Hepatocyte (in vitro differentiated cells): Measurements from ENCODE around the gene TRIM7. TPM values are rescaled to one million over a fixed set of nuclear protein-coding genes. Genes with fewer than 3 reads are reported as not detected.

Experiments used
- DNase-seq: peaks from one replicate; pipeline ENCODE4 v3.0.0-alpha.2; 2016; ENCODE audit warnings: low spot score
- H2AFZ ChIP-seq: fragments of 200-600 bp; sonication (generic); 2 replicates; pipeline ENCODE4 v1.6.0; 2016; ENCODE audit warnings: antibody characterized with exemption, mild to moderate bottlenecking
- H3K27ac ChIP-seq: fragments of 200-600 bp; sonication (generic); 2 replicates; pipeline ENCODE4 v1.5.1; 2016; ENCODE audit warnings: mild to moderate bottlenecking
- H3K27me3 ChIP-seq: fragments of 200-600 bp; sonication (generic); 2 replicates; pipeline ENCODE4 v1.6.1; 2016
- H3K36me3 ChIP-seq: fragments of 200-600 bp; sonication (generic); replicated peaks from 2 replicates; pipeline ENCODE4 v1.5.1; 2016; ENCODE audit warnings: low read depth; ENCODE audit not compliant: insufficient read depth
- H3K4me1 ChIP-seq: fragments of 200-600 bp; sonication (generic); 2 replicates; pipeline ENCODE4 v1.5.1; 2016; ENCODE audit warnings: mild to moderate bottlenecking, moderate library complexity; ENCODE audit not compliant: insufficient read depth
- H3K4me2 ChIP-seq: fragments of 200-600 bp; sonication (generic); 2 replicates; pipeline ENCODE4 v1.6.0; 2016
- H3K4me3 ChIP-seq: fragments of 200-600 bp; sonication (generic); 2 replicates; pipeline ENCODE4 v1.5.1; 2016; ENCODE audit warnings: mild to moderate bottlenecking
- H3K79me2 ChIP-seq: fragments of 200-600 bp; sonication (generic); 2 replicates; pipeline ENCODE4 v1.6.0; 2017; ENCODE audit warnings: mild to moderate bottlenecking
- H3K9me2 ChIP-seq: fragments of 200-600 bp; sonication (generic); replicated peaks from 2 replicates; pipeline ENCODE4 v1.6.0; 2017; ENCODE audit warnings: mild to moderate bottlenecking; ENCODE audit not compliant: insufficient read depth
- H3K9me3 ChIP-seq: fragments of 200-600 bp; sonication (generic); 2 replicates; pipeline ENCODE4 v1.5.1; 2016; ENCODE audit warnings: low read depth, mild to moderate bottlenecking
- H4K20me1 ChIP-seq: fragments of 200-600 bp; sonication (generic); 2 replicates; pipeline ENCODE4 v1.6.0; 2016; ENCODE audit warnings: mild to moderate bottlenecking; ENCODE audit not compliant: insufficient read depth, poor library complexity, severe bottlenecking
- CTCF ChIP-seq: fragments of 200-600 bp; sonication (generic); IDR thresholded peaks from 2 replicates; pipeline ENCODE4 v1.5.1; 2016; ENCODE audit warnings: antibody characterized with exemption, mild to moderate bottlenecking; ENCODE audit not compliant: poor library complexity
- EZH2 ChIP-seq: fragments of 200-600 bp; sonication (generic); IDR thresholded peaks from 2 replicates; pipeline ENCODE4 v1.6.1; 2016; ENCODE audit warnings: antibody characterized with exemption, mild to moderate bottlenecking, borderline replicate concordance
- EZH2phosphoT487 ChIP-seq: fragments of 200-600 bp; sonication (generic); IDR thresholded peaks from one replicate; pipeline ENCODE4 v1.6.1; 2018; ENCODE audit warnings: antibody characterized with exemption, mild to moderate bottlenecking, low read depth, moderate library complexity; ENCODE audit not compliant: unreplicated experiment, severe bottlenecking
- WGBS: methylation state at CpG from one replicate; pipeline ENCODE4 v1.1.6; 2016; ENCODE audit warnings: low lambda C conversion rate; ENCODE audit errors: missing lambda C conversion rate; 5-methylcytosine and 5-hydroxymethylcytosine counted together
- polyA plus RNA-seq: library from polyadenylated mRNA; unstranded; fragments of >200 nt; fragmentation: Nextera tagmentation; extraction: Ambion mirVana; gene quantifications from 2 replicates; pipeline ENCODE4 v1.2.1, GENCODE V29; 2016
- total RNA-seq: library from RNA; depleted of rRNA; stranded (reverse); fragments of >200 nt; gene quantifications from 2 replicates; pipeline ENCODE4 v1.2.3, GENCODE V29; 2014

Gene TRIM7
- total and polyA plus RNA-seq, 2 experiments from 2014 or later: 0.35 TPM; not detected in 1

DNA sequence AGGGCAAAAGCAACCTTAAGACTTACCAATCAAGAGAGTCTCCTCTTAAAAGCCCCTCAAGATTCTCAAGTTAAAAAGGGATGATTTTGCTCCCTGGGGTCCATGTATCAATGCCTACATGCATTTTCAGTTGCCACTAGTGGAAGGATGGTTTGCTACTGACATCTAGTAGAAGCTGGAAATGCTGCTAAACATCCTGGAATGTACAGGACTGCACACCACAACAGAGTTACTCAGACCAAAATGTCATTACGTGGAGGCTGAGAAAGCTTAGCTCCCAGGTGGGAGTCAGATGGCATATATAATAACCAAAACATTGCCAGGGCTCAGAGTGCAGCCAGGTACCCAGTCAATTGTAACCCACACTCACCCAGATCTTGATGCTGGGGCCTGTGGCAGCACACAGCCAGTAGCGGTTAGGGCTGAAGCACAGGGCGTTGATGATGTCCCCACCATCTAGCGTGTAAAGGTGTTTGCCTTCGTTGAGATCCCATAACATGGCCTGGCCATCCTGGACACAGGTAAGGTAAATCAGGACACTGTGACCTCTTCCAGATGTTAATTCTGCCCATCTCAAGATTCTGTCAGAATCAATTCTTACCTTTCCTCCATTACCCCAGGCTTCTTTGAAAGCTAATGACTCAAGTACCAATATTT is 32.9 kb upstream of the TRIM7 start:
- H3K36me3 ChIP-seq: peaks cover 13% of the 10 kb centered on the region
- peaks cover 49% of the 10 kb centered on the region for H3K79me2 ChIP-seq
- H3K4me3 ChIP-seq: no peak overlapping the region
- no peaks in the 10 kb centered on the region for H3K9me3 ChIP-seq
- H3K9me2 ChIP-seq: no peaks in the 10 kb centered on the region
- peaks cover 12% of the 10 kb centered on the region for H3K4me1 ChIP-seq
- H2AFZ ChIP-seq: no peak overlapping the region
- no peak for DNase-seq
- TF ChIP-seq EZH2phosphoT487 (no peak), CTCF (no peak), EZH2 (no peak)
- no peak overlapping the region for H3K4me2 ChIP-seq
- H3K27me3 ChIP-seq: no peaks in the 10 kb centered on the region
- H3K27ac ChIP-seq: no peak overlapping the region
- 96% methylated on average over 5 of the region's 5 CpGs for WGBS
- peaks cover 61% of the 10 kb centered on the region for H4K20me1 ChIP-seq

- Histone ChIP-seq H4K20me1 (peaks cover 54% of the 10 kb centered on the region), H3K4me1 (peaks cover 9% of the 10 kb centered on the region), H3K79me2 (peaks cover 42% of the 10 kb centered on the region), H3K9me3 (no peaks in the 10 kb centered on the region), H2AFZ (no peak overlapping the region), H3K4me2 (no peak overlapping the region), H3K27ac (no peak overlapping the region), H3K27me3 (no peaks in the 10 kb centered on the region), H3K9me2 (no peaks in the 10 kb centered on the region), H3K36me3 (peaks cover 13% of the 10 kb centered on the region), H3K4me3 (no peak overlapping the region)
- no peak for DNase-seq
- 93% methylated on average over 10 of the region's 10 CpGs for WGBS
- TF ChIP-seq EZH2phosphoT487: no peak
- no peak for TF ChIP-seq CTCF
- TF ChIP-seq EZH2: no peak
Observed at GRCh38 chr5:181236954-181237641, 32.1 kb upstream of the TRIM7 start.

- Histone ChIP-seq H3K27me3 (no peaks in the 10 kb centered on the region), H3K4me3 (no peak overlapping the region), H3K4me1 (peaks cover 3% of the 10 kb centered on the region), H3K9me3 (no peaks in the 10 kb centered on the region), H4K20me1 (peaks cover 47% of the 10 kb centered on the region), H3K4me2 (no peak overlapping the region), H3K9me2 (no peaks in the 10 kb centered on the region), H3K79me2 (peaks cover 36% of the 10 kb centered on the region), H3K27ac (no peak overlapping the region), H3K36me3 (peaks cover 7% of the 10 kb centered on the region), H2AFZ (no peak overlapping the region)
- WGBS: 91% methylated on average over 6 of the region's 6 CpGs
- TF ChIP-seq CTCF (no peak), EZH2 (no peak), EZH2phosphoT487 (no peak)
- no peak for DNase-seq
Observed at GRCh38 chr5:181236471-181236870, 31.5 kb upstream of the TRIM7 start.
